CD14-positive monocyte (primary cell): ENCODE data around the gene PPID. TPM values are rescaled to one million over a fixed set of nuclear protein-coding genes. Genes with fewer than 3 reads are reported as not detected.
A peak's percentile ranks its signal among the peaks of the same experiment; 100 is the strongest.

ENCODE experiments used
- DNase-seq, 3 donors: peaks; one replicate each; pipeline ENCODE4 v3.0.0-alpha.2; 2011 to 2022
- H2AFZ ChIP-seq: 2 replicates; pipeline ENCODE4 v1.6.0; 2012; ENCODE audit warnings: mild to moderate bottlenecking, low read depth, low read length, inconsistent platforms; ENCODE audit not compliant: insufficient read depth, poor library complexity, severe bottlenecking
- H3K27ac ChIP-seq, 2 donors: 1 replicate in 1 of 2; 2 replicates in 1 of 2; pipeline ENCODE4 v1.5.1; 2012 to 2013; ENCODE audit warnings: low read length in 2 of 2, control low read depth in 1 of 2, inconsistent platforms in 1 of 2, low read depth in 1 of 2, mild to moderate bottlenecking in 1 of 2
- H3K27me3 ChIP-seq, 2 donors: one replicate each; pipeline versions ENCODE4 v1.6.0 to v1.6.1; 2011 to 2013; ENCODE audit warnings: low read length in 2 of 2; ENCODE audit not compliant: control insufficient read depth in 2 of 2, insufficient read depth in 2 of 2
- H3K36me3 ChIP-seq, 2 donors: replicated peaks in 1 of 2; 1 replicate in 1 of 2; 2 replicates in 1 of 2; pipeline versions ENCODE4 v1.5.1 to v1.6.1; 2012 to 2013; ENCODE audit warnings: low read length in 2 of 2, control low read depth in 1 of 2, inconsistent platforms in 1 of 2, mild to moderate bottlenecking in 1 of 2; ENCODE audit not compliant: insufficient read depth in 2 of 2, control insufficient read depth in 1 of 2
- H3K4me1 ChIP-seq, 2 donors: 1 replicate in 1 of 2; 2 replicates in 1 of 2; pipeline versions ENCODE4 v1.5.1 to v1.6.1; 2012 to 2013; ENCODE audit warnings: low read length in 2 of 2, control low read depth in 1 of 2, inconsistent platforms in 1 of 2, mild to moderate bottlenecking in 1 of 2, moderate library complexity in 1 of 2; ENCODE audit not compliant: insufficient read depth in 2 of 2, control insufficient read depth in 1 of 2
- H3K4me2 ChIP-seq: replicated peaks from 2 replicates; pipeline ENCODE3; 2012; ENCODE audit warnings: low read length, moderate library complexity, mild to moderate bottlenecking; ENCODE audit not compliant: poor library complexity, severe bottlenecking; ENCODE audit errors: extremely low read depth
- H3K4me3 ChIP-seq, 3 experiments: fragments of 200-600 bp in 1 of 3; sonication (generic) in 1 of 3; replicated peaks in 1 of 3; 1 replicate in 2 of 3; 2 replicates in 1 of 3; pipeline ENCODE4 v1.5.1; 2011 to 2013; ENCODE audit warnings: low read length in 3 of 3, mild to moderate bottlenecking in 3 of 3, control low read depth in 2 of 3, low read depth in 2 of 3, inconsistent platforms in 1 of 3, moderate library complexity in 1 of 3
- H3K79me2 ChIP-seq: 2 replicates; pipeline ENCODE4 v1.6.0; 2012; ENCODE audit warnings: mild to moderate bottlenecking, control low read depth, inconsistent platforms, low read length, moderate library complexity; ENCODE audit not compliant: insufficient read depth
- H3K9ac ChIP-seq: 2 replicates; pipeline ENCODE4 v1.6.0; 2017; ENCODE audit warnings: low read length, mild to moderate bottlenecking; ENCODE audit not compliant: insufficient read depth, poor library complexity, severe bottlenecking
- H3K9me3 ChIP-seq, 2 donors: replicated peaks in 1 of 2; 1 replicate in 1 of 2; 2 replicates in 1 of 2; pipeline versions ENCODE4 v1.5.1 to v1.6.1; 2012 to 2013; ENCODE audit warnings: low read length in 2 of 2, control low read depth in 1 of 2; ENCODE audit not compliant: control insufficient read depth in 1 of 2, insufficient read depth in 1 of 2
- H4K20me1 ChIP-seq: 2 replicates; pipeline ENCODE4 v1.6.0; 2012; ENCODE audit warnings: mild to moderate bottlenecking, low read length, control low read depth, moderate library complexity; ENCODE audit not compliant: insufficient read depth
- H3K27ac Mint-ChIP-seq, 7 donors: one replicate each; pipeline ENCODE4 v1.8.0; 2020; ENCODE audit warnings: mild to moderate bottlenecking in 7 of 7, mixed read lengths in 7 of 7, moderate library complexity in 6 of 7, inconsistent platforms in 2 of 7
- H3K27me3 Mint-ChIP-seq, 3 donors: one replicate each; pipeline ENCODE4 v1.8.0; 2021 to 2022; ENCODE audit warnings: low read depth in 3 of 3, mild to moderate bottlenecking in 3 of 3, mixed read lengths in 3 of 3, moderate library complexity in 3 of 3, inconsistent platforms in 1 of 3
- H3K36me3 Mint-ChIP-seq, 2 donors: one replicate each; pipeline ENCODE4 v1.8.0; 2020; ENCODE audit warnings: mixed read lengths in 2 of 2, inconsistent platforms in 1 of 2, mild to moderate bottlenecking in 1 of 2
- H3K4me1 Mint-ChIP-seq: one replicate; pipeline ENCODE4 v1.8.0; 2020; ENCODE audit warnings: mild to moderate bottlenecking, mixed read lengths
- H3K4me3 Mint-ChIP-seq, 2 donors: one replicate each; pipeline ENCODE4 v1.8.0; 2020; ENCODE audit warnings: mild to moderate bottlenecking in 2 of 2, mixed read lengths in 2 of 2, moderate library complexity in 1 of 2
- H3K9me3 Mint-ChIP-seq, 7 donors: one replicate each; pipeline ENCODE4 v1.8.0; 2020 to 2022; ENCODE audit warnings: mixed read lengths in 7 of 7, mild to moderate bottlenecking in 6 of 7, moderate library complexity in 6 of 7, inconsistent platforms in 2 of 7
- WGBS: methylation state at CpG from one replicate; pipeline ENCODE4 v1.1.5; 2013; ENCODE audit warnings: missing lambda C conversion rate; ENCODE audit not compliant: insufficient coverage; 5-methylcytosine and 5-hydroxymethylcytosine counted together
- intact Hi-C, 2 donors: fragments of 100-400 bp; cut with micrococcal nuclease; formaldehyde crosslinking; loops; one replicate each; pipeline versions ENCODE4 v1.15.0 to v1.15.1; 2023
- polyA plus RNA-seq, 3 donors: library from polyadenylated mRNA; depleted of rRNA in 1 of 3; unstranded in 2 of 3; stranded (reverse) in 1 of 3; fragments of 300-500 nt in 2 of 3; fragments of >200 nt in 1 of 3; fragmentation: Illumina TruSeq in 2 of 3; gene quantifications; 1 replicate in 2 of 3; 2 replicates in 1 of 3; pipeline ENCODE4 v1.2.3, GENCODE V29; 2012 to 2021
- TF ChIP-seq, protein P1 (sequence below): fragments of 200-600 bp; IDR thresholded peaks from one replicate; pipeline ENCODE4 v1.8.0; 2022; ENCODE audit warnings: antibody characterized with exemption, mild to moderate bottlenecking

Gene PPID
- polyA plus RNA-seq, 3 donors: 11.0 to 30.5 (median 18.1) TPM

DNA sequence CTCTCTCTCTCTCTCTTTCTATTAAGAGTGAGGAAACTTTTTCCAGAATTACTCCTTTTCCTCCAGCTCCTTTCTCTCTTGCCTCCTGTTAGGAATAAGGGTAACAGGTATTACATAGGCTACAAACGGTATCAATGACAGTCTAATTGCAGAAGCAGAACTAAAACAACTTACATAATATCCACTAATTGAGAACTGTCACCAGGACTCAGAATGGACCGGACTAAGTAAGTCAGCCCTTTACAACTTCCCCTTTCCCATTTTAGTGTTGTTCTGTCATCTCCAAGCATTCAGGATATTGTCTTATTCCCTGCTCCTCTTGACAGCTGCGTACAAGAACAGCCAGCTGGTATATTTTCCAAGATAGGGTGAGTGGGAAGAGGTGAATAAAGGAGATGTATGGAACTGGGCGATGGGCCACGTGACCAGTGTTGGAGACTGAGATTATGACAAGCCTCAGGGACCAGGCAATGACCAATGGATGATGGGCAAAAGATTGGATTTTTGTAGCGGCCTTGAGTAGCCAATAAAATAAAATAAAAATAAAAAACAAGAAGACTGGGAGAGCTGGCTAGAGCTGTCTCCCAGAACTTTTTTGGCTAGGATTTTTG is 43.3 kb upstream of the PPID start:
- WGBS: 56% methylated on average over 3 of the region's 6 CpGs
- Histone ChIP-seq H3K79me2 (peaks cover 22% of the 10 kb centered on the region), H3K9ac (no peak overlapping the region), H3K4me1 (peaks cover 41 to 48% of the 10 kb centered on the region in 2 donors), H3K4me3 (no peak overlapping the region), H3K9me3 (no peaks in the 10 kb centered on the region), H3K27ac (peak overlapping the region; percentile 18 to 55), H4K20me1 (peaks cover 13% of the 10 kb centered on the region), H2AFZ (no peak overlapping the region), H3K27me3 (no peaks in the 10 kb centered on the region), H3K36me3 (no peaks in the 10 kb centered on the region), H3K4me2 (peak overlapping the region; percentile 31)
- intact Hi-C loops: loop anchor here (5.0 kb wide), 2 partner anchors 44 to 46 kb away; partner anchors contain the start of gene PPID (in 1 of the 2)
- H3K4me1 Mint-ChIP-seq: peaks cover 45% of the 10 kb centered on the region
- peak; percentile 67 to 89 (median 82) for DNase-seq
- H3K27me3 Mint-ChIP-seq: peaks cover 0 to 2% (median 1%) of the 10 kb centered on the region in 3 donors
- peak overlapping the region; percentile 84 to 96 (median 95) for H3K27ac Mint-ChIP-seq
- H3K36me3 Mint-ChIP-seq: no peaks in the 10 kb centered on the region
- TF ChIP-seq, protein P1, sequence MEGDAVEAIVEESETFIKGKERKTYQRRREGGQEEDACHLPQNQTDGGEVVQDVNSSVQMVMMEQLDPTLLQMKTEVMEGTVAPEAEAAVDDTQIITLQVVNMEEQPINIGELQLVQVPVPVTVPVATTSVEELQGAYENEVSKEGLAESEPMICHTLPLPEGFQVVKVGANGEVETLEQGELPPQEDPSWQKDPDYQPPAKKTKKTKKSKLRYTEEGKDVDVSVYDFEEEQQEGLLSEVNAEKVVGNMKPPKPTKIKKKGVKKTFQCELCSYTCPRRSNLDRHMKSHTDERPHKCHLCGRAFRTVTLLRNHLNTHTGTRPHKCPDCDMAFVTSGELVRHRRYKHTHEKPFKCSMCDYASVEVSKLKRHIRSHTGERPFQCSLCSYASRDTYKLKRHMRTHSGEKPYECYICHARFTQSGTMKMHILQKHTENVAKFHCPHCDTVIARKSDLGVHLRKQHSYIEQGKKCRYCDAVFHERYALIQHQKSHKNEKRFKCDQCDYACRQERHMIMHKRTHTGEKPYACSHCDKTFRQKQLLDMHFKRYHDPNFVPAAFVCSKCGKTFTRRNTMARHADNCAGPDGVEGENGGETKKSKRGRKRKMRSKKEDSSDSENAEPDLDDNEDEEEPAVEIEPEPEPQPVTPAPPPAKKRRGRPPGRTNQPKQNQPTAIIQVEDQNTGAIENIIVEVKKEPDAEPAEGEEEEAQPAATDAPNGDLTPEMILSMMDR: no peak
- peaks cover 0 to 2% (median 0%) of the 10 kb centered on the region in 7 donors for H3K9me3 Mint-ChIP-seq
- H3K4me3 Mint-ChIP-seq: peak overlapping the region in 1 of 2 donors; percentile 20

DNA sequence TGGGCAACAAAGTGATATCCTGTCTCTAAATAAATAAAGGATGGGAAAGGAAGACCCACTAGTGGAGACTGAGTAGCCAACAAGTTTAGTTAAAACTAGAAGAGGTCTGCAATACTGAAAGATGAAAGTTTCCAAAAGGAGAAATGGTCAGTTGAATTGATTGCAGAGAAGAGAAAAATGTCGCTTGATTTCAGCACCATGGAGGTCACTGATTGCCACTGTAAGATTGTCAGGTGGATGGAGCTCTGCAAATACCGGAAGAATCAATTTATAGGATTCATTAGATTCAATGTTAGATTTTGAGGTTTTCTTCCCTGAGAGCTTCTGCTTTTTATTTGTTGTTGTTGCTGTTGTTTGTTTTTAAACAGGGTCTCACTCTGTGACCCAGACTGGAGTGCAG is 40.3 kb upstream of the PPID start:
- TF ChIP-seq, protein P1: no peak
- peaks cover 25 to 26% of the 10 kb centered on the region in 2 donors for H3K4me1 ChIP-seq
- no peak overlapping the region for H3K27ac Mint-ChIP-seq
- intact Hi-C loops: no loop called here
- H3K4me3 Mint-ChIP-seq: no peak overlapping the region
- H2AFZ ChIP-seq: no peak overlapping the region
- no peaks in the 10 kb centered on the region for H4K20me1 ChIP-seq
- peaks cover 0 to 5% (median 3%) of the 10 kb centered on the region in 7 donors for H3K9me3 Mint-ChIP-seq
- no peak for DNase-seq
- H3K27ac ChIP-seq: no peak overlapping the region
- no peak overlapping the region for H3K9ac ChIP-seq
- WGBS: no CpG with 5 or more reads among the region's 2 CpGs
- H3K36me3 Mint-ChIP-seq: no peaks in the 10 kb centered on the region
- no peaks in the 10 kb centered on the region for H3K79me2 ChIP-seq
- H3K27me3 Mint-ChIP-seq: peaks cover 0 to 3% (median 3%) of the 10 kb centered on the region in 3 donors
- H3K4me1 Mint-ChIP-seq: peaks cover 25% of the 10 kb centered on the region
- no peaks in the 10 kb centered on the region for H3K36me3 ChIP-seq
- H3K27me3 ChIP-seq: no peaks in the 10 kb centered on the region
- H3K4me3 ChIP-seq: no peak overlapping the region
- no peak overlapping the region for H3K4me2 ChIP-seq
- H3K9me3 ChIP-seq: no peaks in the 10 kb centered on the region
